ENCODE data around the gene COMMD1.

DNA sequence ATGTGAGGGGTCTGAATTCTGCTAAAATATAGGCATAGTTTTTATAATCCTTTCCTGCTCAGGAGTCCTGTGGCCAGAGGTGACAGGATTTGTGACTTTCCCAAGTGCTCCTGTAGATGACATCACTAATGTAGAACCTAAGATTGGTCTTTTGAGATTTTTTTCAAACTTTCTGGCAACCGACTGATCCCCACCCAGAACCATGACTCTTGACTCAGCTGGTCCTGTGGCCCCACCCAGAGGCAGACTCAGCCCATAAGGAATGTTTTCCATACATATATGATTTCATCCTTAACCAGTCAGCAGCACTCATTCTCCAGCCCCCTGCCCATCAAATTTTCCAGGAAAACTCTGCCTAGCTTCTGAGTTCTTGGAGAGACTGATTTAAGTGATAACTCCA, 46.8 kb downstream of the COMMD1 start:
- no peak for TF ChIP-seq POLR2A (IDR thresholded peaks at IDR 0.05)
- TF ChIP-seq CTCF (IDR thresholded peaks at IDR 0.05): no peak
